Kidney epithelial cell (primary cell): Measurements from ENCODE around the gene DZANK1. TPM values are rescaled to one million over a fixed set of nuclear protein-coding genes. Genes with fewer than 3 reads are reported as not detected.

ENCODE experiments used
- DNase-seq: peaks from one replicate; pipeline ENCODE4 v3.0.0-alpha.2; 2010; ENCODE audit warnings: low read depth
- H3K27me3 ChIP-seq: 2 replicates; pipeline ENCODE4 v1.6.0; 2011; ENCODE audit warnings: low read length; ENCODE audit not compliant: control insufficient read depth, insufficient read depth
- H3K36me3 ChIP-seq: 2 replicates; pipeline ENCODE4 v1.5.1; 2011; ENCODE audit warnings: low read length; ENCODE audit not compliant: control insufficient read depth, insufficient read depth
- H3K4me3 ChIP-seq: 2 replicates; pipeline ENCODE4 v1.5.1; 2011; ENCODE audit warnings: low read depth, mild to moderate bottlenecking, control low read depth, low read length
- total RNA-seq: library from RNA; depleted of rRNA; stranded (reverse); fragments of >200 nt; gene quantifications from 2 replicates; pipeline ENCODE4 v1.2.3, GENCODE V29; 2015
- TF ChIP-seq, protein P1 (sequence below): IDR thresholded peaks from 2 replicates; pipeline ENCODE4 v1.5.1; 2011; ENCODE audit warnings: mild to moderate bottlenecking, moderate library complexity, low read length, control low read depth, inconsistent platforms; ENCODE audit not compliant: insufficient read depth, poor library complexity, severe bottlenecking

The DZANK1 gene
- total RNA-seq, 1 donor from 2014 or later, result 1.4 TPM

DNA sequence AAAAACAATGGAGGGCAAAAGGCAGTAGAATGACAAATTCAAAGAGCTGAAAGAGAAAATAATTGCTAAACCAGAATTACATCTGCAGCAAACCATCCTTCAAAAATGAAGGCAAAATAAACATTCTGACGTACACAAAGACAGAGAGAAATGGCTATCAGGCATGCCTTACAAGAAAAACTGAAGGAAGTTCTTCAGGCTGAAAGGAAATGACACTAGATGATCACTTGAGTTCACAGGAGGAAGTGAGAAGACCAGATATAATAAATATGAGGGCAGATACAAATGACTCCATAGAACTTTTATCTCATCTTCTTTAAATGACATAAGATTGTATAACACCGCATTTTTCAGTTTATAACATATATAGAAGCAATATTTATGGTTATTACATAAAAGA, 30.0 kb downstream of the DZANK1 start:
- H3K36me3 ChIP-seq, result no peaks in the 10 kb centered on the region
- no peak for DNase-seq
- TF ChIP-seq, protein P1, sequence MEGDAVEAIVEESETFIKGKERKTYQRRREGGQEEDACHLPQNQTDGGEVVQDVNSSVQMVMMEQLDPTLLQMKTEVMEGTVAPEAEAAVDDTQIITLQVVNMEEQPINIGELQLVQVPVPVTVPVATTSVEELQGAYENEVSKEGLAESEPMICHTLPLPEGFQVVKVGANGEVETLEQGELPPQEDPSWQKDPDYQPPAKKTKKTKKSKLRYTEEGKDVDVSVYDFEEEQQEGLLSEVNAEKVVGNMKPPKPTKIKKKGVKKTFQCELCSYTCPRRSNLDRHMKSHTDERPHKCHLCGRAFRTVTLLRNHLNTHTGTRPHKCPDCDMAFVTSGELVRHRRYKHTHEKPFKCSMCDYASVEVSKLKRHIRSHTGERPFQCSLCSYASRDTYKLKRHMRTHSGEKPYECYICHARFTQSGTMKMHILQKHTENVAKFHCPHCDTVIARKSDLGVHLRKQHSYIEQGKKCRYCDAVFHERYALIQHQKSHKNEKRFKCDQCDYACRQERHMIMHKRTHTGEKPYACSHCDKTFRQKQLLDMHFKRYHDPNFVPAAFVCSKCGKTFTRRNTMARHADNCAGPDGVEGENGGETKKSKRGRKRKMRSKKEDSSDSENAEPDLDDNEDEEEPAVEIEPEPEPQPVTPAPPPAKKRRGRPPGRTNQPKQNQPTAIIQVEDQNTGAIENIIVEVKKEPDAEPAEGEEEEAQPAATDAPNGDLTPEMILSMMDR, result no peak
- no peaks in the 10 kb centered on the region for H3K27me3 ChIP-seq
- H3K4me3 ChIP-seq, result no peak overlapping the region

DNA sequence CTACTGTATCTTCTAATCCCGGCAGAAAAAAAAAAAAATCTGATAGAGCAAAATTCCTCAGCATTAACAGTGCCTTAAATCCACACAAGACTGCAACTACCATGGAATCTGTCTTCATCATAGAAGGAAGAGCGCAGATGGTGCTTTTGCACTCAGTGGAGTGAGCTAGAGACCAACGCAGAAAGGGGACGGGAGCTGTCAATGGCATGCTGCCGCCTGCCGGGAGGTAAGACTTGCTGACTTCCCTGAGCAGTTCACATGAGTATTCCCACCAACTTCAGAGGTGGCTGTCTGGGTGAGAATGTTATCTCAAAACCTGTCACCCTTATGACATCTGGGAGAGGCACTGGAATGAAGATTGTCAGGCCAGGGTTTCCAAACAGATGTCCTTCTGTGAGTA, 35.6 kb downstream of the DZANK1 start:
- DNase-seq, result no peak
- Histone ChIP-seq H3K36me3 (no peaks in the 10 kb centered on the region), H3K4me3 (no peak overlapping the region), H3K27me3 (no peaks in the 10 kb centered on the region)
- TF ChIP-seq, protein P1, result no peak

- TF ChIP-seq, protein P1, result no peak
- Histone ChIP-seq H3K4me3 (no peak overlapping the region), H3K36me3 (no peaks in the 10 kb centered on the region), H3K27me3 (no peaks in the 10 kb centered on the region)
- DNase-seq, result no peak
These were observed 36.5 kb downstream of the DZANK1 start for GRCh38 chr20:18430172-18430826.

GRCh38 chr20:18428490-18429173, 38.2 kb downstream of the DZANK1 start:
- TF ChIP-seq, protein P1, result no peak
- no peak for DNase-seq
- no peak overlapping the region for H3K4me3 ChIP-seq
- H3K27me3 ChIP-seq, result no peaks in the 10 kb centered on the region
- H3K36me3 ChIP-seq, result no peaks in the 10 kb centered on the region

DNA sequence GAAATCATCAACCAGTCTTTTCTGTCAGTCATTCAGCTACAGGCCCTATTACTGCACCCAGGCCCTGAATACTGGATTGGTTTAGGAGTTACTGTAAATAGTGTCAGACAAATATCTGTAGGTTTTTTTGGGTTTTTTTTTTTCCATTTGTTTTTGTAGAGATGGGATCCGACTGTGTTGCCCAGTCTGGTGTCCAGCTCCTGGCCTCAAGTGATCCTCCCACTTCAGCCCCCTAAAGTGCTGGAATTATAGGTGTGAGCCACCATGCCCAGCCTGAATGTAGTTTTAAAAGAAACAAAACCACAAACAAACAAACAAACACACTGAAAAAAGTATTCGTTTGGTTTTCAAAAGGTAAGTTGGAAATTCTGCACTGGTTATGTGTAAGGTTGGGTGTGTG, 39.6 kb downstream of the DZANK1 start:
- no peak overlapping the region for H3K4me3 ChIP-seq
- H3K27me3 ChIP-seq, result no peaks in the 10 kb centered on the region
- DNase-seq, result no peak
- no peaks in the 10 kb centered on the region for H3K36me3 ChIP-seq
- TF ChIP-seq, protein P1, result no peak
